ENCODE results near the gene PF4V1.
"Not testable (repeated sequence)": the region's sequence is repeated elsewhere in the genome, so short reads cannot be mapped to it uniquely, and the experiment has no call there.

PF4V1 gene

GRCh38 chr4:73899338-73899737 is 46.2 kb downstream of the PF4V1 start:
- DNase-seq, H3K36me3 Mint-ChIP-seq, H3K27me3 Mint-ChIP-seq, H3K9me3 Mint-ChIP-seq, CTCF ChIA-PET, H3K27ac Mint-ChIP-seq, H3K4me3 Mint-ChIP-seq, H3K4me1 Mint-ChIP-seq: not testable (repeated sequence)

- Mint-ChIP-seq H3K9me3 (no peaks in the 10 kb centered on the region), H3K27ac (no peak overlapping the region), H3K4me3 (no peak overlapping the region), H3K4me1 (no peaks in the 10 kb centered on the region), H3K27me3 (no peaks in the 10 kb centered on the region), H3K36me3 (no peaks in the 10 kb centered on the region)
- no peak for DNase-seq
- CTCF ChIA-PET: no interaction called here
Observed at GRCh38 chr4:73901031-73901430, 47.9 kb downstream of the PF4V1 start.

DNA sequence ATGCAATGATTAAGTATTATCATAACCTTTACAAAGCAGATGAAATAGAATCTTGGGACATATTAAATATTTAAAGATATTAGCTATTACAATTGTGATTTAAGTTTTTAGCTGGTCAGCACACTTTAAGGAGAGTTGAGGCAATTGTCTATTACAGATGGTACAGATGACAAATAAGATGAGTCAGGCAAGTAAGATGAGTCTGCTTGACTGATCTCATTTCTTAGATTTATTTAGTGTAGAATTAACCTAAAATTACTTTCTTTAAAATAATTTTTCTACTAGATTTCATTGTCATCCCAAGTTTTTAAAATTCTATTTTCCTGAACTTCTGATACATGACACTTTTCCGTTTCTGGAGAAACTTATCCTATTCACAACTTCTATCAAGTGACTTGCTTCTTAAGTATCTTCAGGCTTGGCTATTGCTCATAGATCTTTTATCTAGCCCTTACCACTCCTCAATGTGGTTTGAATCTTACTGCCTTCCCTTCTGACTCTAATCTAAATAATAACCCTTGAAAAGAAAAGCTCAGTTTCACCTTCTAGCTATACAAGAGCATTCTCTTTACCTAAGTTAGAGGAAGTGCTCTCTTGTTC is 49.0 kb downstream of the PF4V1 start:
- no peaks in the 10 kb centered on the region for H3K9me3 Mint-ChIP-seq
- H3K4me1 Mint-ChIP-seq: no peaks in the 10 kb centered on the region
- H3K36me3 Mint-ChIP-seq: no peaks in the 10 kb centered on the region
- CTCF ChIA-PET: interaction anchor here (0.8 kb wide), 1 partner anchor 21 kb away, joined by 3 read pairs; no protein-coding TSS in a partner anchor
- DNase-seq: no peak
- no peaks in the 10 kb centered on the region for H3K27me3 Mint-ChIP-seq
- H3K4me3 Mint-ChIP-seq: no peak overlapping the region
- no peak overlapping the region for H3K27ac Mint-ChIP-seq

- DNase-seq: no peak
- CTCF ChIA-PET: no interaction called here
- Mint-ChIP-seq H3K27ac (no peak overlapping the region), H3K4me1 (no peaks in the 10 kb centered on the region), H3K9me3 (no peaks in the 10 kb centered on the region), H3K36me3 (no peaks in the 10 kb centered on the region), H3K27me3 (no peaks in the 10 kb centered on the region), H3K4me3 (no peak overlapping the region)
Observed at GRCh38 chr4:73902817-73903547, 49.9 kb downstream of the PF4V1 start.
